Myocyte (in vitro differentiated cells): Measurements from ENCODE around the gene LRP1. TPM values are rescaled to one million over a fixed set of nuclear protein-coding genes. Genes with fewer than 3 reads are reported as not detected.

Experiments used
- DNase-seq: peaks from one replicate; pipeline ENCODE4 v3.0.0-alpha.2; 2012; ENCODE audit warnings: low read depth
- total RNA-seq: library from RNA; depleted of rRNA; stranded (reverse); fragments of >200 nt; gene quantifications from 2 replicates; pipeline ENCODE4 v1.2.3, GENCODE V29; 2014

The LRP1 gene
- total RNA-seq, 1 donor from 2014 or later, result 40.0 TPM

DNA sequence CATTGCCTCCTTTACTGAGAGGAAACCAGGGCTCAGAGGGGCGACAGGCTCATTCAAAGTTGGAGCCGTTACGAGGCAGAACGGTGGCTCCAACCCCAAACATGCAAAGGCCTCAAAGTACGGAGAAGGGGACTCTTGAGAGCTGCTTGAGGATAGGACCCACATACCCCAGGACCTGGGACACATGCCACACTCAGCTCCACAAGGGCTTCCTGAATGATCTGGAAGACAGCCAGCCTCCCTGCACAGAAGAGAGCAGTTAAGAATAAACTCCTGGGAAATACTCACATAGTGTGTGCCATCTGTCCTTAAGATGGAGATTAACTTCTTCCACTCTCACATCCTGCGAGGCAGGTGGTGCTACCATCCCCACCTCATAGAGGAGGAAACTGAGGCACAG, 61.8 kb downstream of the LRP1 start:
- DNase-seq, result no peak

DNA sequence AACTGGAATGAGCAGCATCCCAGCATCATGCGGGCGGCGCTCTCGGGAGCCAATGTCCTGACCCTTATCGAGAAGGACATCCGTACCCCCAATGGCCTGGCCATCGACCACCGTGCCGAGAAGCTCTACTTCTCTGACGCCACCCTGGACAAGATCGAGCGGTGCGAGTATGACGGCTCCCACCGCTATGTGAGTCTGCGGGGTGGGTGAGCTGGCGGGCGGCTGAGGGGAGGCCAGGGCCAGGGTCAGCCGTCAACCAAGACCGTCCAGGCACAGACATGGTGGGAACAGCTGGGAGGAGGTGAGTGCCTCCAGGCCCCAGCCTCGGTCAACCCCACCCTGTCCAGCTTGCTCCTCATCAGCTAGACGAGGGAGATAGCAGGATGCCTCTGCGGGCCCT, 62.5 kb downstream of the LRP1 start:
- DNase-seq, result no peak

GRCh38 chr12:57191410-57191809, 63.1 kb downstream of the LRP1 start:
- DNase-seq, result no peak

GRCh38 chr12:57192920-57193319, 64.6 kb downstream of the LRP1 start:
- no peak for DNase-seq

DNA sequence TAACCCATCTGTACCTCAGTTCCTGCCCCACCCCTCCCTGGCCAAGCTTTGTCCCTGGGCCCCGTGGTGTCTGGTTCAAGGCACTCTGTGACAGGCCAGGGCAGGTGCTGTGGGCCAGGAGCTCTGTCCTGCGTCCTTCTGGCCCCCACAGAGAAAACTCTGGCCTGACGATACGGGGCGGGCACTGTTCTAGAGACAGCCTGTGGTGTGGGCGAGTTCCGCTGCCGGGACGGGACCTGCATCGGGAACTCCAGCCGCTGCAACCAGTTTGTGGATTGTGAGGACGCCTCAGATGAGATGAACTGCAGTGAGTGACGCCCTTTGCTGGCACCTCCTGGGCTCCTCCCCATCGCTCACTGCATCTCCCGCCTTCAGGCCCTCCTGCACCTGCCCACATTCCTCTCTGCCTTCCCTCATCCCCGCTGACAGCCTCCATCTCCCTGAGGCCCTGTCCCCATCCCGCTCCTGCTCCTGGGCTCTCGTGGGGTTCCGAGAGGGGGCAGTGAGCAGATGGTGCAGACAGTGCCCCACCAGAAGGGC, 65.5 kb downstream of the LRP1 start:
- no peak for DNase-seq

GRCh38 chr12:57194253-57194652, 66.0 kb downstream of the LRP1 start:
- DNase-seq, result no peak

DNA sequence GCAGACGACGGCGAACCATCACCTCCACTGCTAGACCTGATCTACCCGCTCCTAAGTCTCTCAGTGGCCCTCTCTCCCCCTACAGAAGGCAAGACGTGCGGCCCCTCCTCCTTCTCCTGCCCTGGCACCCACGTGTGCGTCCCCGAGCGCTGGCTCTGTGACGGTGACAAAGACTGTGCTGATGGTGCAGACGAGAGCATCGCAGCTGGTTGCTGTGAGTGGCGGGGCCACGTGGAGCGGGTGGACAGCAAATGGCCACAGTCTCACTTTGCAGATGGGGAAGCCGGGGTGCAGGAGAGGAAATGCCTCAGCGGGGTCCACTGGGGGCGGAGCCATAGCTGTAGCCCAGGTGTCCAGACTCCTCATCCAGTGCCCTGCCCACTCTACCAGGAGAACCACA, 66.9 kb downstream of the LRP1 start:
- no peak for DNase-seq

DNA sequence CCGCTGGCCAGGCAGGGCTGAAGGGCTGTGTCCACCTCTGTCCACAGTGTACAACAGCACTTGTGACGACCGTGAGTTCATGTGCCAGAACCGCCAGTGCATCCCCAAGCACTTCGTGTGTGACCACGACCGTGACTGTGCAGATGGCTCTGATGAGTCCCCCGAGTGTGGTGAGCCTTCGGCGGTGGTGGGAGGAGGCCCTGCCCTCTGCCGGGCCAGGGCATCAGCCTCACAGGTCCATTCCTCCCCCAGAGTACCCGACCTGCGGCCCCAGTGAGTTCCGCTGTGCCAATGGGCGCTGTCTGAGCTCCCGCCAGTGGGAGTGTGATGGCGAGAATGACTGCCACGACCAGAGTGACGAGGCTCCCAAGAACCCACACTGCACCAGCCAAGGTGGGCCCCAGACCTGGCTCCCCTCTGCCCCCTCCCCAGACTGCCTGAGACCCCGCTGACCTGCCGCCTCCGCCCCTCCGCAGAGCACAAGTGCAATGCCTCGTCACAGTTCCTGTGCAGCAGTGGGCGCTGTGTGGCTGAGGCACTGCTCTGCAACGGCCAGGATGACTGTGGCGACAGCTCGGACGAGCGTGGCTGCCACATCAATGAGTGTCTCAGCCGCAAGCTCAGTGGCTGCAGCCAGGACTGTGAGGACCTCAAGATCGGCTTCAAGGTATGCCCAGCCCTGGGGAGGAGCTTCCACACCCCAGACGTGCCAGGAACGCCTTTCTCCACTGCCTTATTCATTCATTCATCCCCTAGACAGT, 67.5 kb downstream of the LRP1 start:
- no peak for DNase-seq

GRCh38 chr12:57196439-57196838, 68.2 kb downstream of the LRP1 start:
- DNase-seq, result no peak

DNA sequence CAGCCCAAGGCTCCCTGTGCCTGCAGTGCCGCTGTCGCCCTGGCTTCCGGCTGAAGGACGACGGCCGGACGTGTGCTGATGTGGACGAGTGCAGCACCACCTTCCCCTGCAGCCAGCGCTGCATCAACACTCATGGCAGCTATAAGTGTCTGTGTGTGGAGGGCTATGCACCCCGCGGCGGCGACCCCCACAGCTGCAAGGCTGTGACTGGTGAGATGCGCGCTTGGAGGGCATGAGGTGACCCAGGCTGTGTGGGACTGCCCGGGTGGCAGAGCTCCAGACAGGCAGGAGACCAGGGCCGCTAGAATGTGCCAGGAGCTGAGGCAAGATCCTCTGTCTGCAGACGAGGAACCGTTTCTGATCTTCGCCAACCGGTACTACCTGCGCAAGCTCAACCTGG, 68.7 kb downstream of the LRP1 start:
- DNase-seq, result no peak

- DNase-seq, result no peak
Observed at GRCh38 chr12:57198329-57198728, 70.0 kb downstream of the LRP1 start.

DNA sequence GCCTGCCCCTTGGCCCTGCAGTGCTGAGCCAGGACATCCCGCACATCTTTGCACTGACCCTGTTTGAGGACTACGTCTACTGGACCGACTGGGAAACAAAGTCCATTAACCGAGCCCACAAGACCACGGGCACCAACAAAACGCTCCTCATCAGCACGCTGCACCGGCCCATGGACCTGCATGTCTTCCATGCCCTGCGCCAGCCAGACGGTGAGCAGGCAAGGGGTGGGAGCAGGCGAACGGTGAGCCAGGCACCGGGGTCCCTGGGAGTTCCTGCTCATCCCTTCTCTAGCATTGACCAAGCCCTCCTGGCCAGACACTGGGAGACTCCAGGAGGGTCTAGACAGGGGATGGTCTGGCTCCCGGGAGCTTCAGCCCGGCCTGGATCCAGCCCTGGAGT, 70.9 kb downstream of the LRP1 start:
- no peak for DNase-seq

DNA sequence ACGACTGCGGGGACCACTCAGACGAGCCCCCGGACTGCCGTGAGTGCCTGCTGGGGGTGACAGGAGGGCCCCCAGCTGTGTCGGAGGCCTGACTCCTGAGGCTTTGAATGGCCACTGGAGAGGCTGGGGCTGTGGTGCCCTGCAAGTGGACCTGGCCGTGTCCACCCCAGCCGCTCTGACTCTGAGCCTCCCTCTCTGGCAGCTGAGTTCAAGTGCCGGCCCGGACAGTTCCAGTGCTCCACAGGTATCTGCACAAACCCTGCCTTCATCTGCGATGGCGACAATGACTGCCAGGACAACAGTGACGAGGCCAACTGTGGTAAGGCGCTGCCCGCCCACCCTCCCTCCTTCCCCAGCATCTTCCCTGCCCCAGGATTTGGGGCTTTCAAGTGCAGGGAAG, 72.2 kb downstream of the LRP1 start:
- DNase-seq, result no peak

DNA sequence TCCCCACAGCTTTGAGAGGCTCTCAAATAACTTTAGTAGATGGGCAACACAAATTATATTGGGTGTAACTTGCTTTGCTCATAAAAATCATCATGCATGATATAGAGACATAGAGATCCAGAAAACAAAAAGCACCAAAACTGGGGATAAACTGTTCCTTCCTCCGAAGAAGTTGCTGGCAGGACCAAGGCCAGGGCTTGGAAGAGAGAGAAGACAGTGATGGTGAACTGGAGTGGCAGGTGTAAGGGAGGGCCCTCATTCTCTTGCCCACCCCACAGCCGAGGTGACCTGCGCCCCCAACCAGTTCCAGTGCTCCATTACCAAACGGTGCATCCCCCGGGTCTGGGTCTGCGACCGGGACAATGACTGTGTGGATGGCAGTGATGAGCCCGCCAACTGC, 72.9 kb downstream of the LRP1 start:
- DNase-seq, result no peak

GRCh38 chr12:57201631-57202030, 73.3 kb downstream of the LRP1 start:
- DNase-seq, result no peak

GRCh38 chr12:57202321-57202720, 74.0 kb downstream of the LRP1 start:
- no peak for DNase-seq

DNA sequence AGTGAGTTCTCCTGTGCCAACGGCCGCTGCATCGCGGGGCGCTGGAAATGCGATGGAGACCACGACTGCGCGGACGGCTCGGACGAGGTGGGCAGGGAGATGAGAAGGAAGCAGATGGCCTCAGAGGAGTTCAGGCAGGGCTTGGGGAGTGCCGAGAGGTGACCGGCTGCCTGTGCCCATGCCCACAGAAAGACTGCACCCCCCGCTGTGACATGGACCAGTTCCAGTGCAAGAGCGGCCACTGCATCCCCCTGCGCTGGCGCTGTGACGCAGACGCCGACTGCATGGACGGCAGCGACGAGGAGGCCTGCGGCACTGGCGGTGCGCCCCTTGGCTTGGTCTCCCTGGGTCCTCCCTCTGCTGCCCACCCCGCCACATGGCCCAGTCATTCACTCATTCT, 74.9 kb downstream of the LRP1 start:
- DNase-seq, result no peak

DNA sequence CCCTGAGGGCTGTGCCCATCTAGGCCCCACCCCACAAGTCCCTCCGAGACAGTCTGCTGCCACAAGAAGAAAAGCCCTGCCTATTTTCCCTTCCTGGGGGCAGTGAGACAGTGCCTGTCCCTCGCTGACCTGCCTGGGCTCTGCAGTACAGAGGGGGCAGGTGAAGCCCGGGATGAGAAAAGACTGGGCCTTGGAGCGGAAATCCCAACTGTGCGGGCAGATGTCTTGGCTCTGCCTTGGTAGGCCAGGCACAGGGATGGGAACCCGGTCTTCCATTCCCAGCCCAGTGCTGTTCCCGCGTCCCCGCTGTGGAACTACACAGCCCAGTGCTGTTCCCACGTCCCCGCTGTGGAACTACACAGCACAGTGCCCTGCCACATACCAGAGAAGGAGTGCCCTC, 75.5 kb downstream of the LRP1 start:
- DNase-seq, result no peak

GRCh38 chr12:57204454-57204853, 76.2 kb downstream of the LRP1 start:
- DNase-seq, result no peak

DNA sequence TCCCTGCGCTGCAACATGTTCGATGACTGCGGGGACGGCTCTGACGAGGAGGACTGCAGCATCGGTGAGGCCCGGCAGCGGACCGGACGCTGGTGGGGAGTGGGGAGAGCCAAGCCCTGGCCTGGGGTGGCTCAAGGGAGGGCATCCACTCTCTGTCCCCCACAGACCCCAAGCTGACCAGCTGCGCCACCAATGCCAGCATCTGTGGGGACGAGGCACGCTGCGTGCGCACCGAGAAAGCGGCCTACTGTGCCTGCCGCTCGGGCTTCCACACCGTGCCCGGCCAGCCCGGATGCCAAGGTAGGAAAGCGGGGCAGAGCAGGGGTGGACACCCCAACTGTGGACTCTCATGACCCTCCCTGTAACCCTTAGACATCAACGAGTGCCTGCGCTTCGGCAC, 76.9 kb downstream of the LRP1 start:
- DNase-seq, result no peak

GRCh38 chr12:57205931-57206330, 77.6 kb downstream of the LRP1 start:
- no peak for DNase-seq

GRCh38 chr12:57207731-57208630, 79.7 kb downstream of the LRP1 start:
- DNase-seq, result no peak
